HG03060 (cell line): Measurements from ENCODE around the gene BNIP2.
"Not testable (repeated sequence)": the region's sequence is repeated elsewhere in the genome, so short reads cannot be mapped to it uniquely, and the experiment has no call there.

ENCODE experiments used
- ATAC-seq: cut with Tn5 transposase; IDR thresholded peaks from one replicate; pipeline ENCODE4 v1.9.1; 2021; ENCODE audit warnings: low read depth, moderate number of reproducible peaks; ENCODE audit not compliant: unreplicated experiment

Gene BNIP2

GRCh38 chr15:59642351-59642750, 46.8 kb downstream of the BNIP2 start:
- no peak for ATAC-seq

GRCh38 chr15:59637507-59637906, 51.6 kb downstream of the BNIP2 start:
- ATAC-seq, result not testable (repeated sequence)

DNA sequence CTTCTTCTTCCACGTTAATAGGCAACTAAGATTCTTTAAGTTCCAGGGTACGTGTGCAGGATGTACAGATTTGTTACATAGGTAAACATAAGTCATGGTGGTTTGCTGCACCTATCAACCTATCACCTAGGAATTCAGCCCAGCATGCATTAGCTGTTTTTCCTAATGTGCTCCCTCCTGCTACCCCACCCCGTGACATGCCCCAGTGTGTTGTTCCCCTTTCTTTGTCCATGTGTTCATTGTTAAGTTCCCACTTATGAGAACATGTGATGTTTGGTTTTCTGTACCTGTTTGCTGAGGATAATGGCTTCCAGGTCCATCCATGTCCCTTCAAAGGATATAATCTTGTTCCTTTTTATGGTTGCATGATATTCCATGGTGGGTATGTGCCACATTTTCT, 52.9 kb downstream of the BNIP2 start:
- no peak for ATAC-seq

- ATAC-seq, result no peak
Observed at GRCh38 chr15:59632714-59633113, 56.4 kb downstream of the BNIP2 start.

DNA sequence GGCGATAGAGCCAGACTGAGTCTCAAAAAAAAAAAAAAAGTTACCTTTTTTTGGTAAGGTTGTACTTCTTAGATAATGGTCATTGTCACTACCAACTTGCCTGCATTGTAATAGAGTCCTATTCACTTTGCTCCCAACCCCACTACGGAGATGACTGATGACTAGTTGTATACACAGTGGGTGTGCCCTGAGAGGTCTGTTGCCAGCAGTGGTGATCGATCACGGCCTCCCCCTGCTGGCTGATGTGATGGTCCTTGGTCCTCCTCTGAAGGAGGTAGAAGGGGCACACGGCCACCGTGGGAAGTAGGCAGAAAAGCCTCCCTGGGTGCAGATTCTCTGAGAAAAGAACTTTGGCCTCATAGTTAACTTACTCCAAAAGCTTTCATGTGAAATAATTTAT, 66.8 kb downstream of the BNIP2 start:
- ATAC-seq, result no peak

DNA sequence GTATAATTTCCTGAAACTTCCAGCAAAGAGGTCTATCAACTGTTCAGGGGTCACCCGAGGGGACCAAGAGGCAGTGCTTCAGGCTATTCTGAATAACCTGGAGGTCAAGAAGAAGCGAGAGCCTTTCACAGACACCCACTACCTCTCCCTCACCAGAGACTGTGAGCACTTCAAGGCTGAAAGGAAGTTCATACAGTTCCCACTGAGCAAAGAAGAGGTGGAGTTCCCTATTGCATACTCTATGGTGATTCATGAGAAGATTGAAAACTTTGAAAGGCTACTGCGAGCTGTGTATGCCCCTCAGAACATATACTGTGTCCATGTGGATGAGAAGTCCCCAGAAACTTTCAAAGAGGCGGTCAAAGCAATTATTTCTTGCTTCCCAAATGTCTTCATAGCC, 70.7 kb downstream of the BNIP2 start:
- no peak for ATAC-seq

DNA sequence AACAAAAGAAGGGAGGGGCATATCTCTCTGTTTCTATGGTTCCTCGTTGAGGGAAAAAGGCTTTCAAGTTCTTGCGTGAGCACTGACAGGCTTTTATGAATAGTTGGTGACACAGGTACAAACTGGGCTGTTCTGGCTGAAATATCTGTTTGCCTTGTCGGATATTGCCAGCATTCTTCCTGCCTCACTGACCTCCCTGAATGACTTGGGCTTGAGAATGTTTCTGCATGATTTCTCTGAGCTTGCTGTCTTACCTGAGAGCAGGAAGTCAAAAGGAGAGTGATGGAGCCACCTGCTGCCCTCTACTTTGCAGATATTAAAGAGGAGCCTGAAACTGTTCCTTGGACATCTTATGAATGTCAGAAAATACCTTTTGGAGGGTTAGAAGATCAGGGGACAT, 72.7 kb downstream of the BNIP2 start:
- no peak for ATAC-seq

DNA sequence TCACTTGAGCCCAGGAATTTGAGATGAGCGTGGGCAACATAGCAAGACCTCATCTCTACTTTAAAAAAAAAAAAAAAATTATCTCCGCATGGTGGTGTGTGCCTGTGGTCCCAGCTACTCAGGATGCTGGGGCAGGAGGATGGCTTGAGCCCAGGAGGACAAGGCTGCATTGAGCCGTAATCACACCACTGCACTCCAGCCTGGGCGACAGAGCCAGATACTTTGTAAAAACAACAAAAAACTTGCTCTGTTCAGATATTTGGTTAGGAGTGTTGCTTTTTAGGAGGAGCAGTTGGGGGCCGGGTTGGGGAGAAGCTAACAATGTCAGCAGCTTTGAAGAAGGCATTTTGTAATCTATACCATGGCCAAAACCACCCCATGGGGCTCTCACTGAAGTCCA, 73.5 kb downstream of the BNIP2 start:
- ATAC-seq, result no peak

DNA sequence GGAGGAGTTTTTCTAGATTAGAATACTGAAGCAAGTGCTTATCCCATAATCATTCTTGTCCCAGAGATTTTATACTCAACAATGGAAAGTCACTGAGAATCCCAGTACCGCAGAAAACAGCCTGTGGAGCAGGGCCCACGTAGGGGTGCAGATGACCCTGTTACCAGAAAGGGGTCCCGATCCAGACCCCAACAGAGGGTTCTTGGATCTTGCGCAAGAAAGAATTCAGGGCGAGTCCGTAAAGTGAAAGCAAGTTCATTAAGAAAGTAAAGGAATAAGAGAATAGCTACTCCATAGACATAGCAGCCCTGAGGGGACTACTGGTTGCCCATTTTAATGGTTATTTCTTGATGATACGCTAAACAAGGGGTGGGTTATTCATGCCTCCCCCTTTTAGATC, 75.0 kb downstream of the BNIP2 start:
- ATAC-seq, result no peak

GRCh38 chr15:59611276-59612260, 77.6 kb downstream of the BNIP2 start, which contains the start of gene GCNT3:
TSS of gene GCNT3 (plus strand) at chr15:59611783. CDS start at chr15:59618239, 6,456 bp downstream.
- no peak for ATAC-seq

- no peak for ATAC-seq
Observed at GRCh38 chr15:59609730-59610712, 79.1 kb downstream of the BNIP2 start.
